Panc1 (cell line): Measurements from ENCODE around the gene NLGN2. TPM values are rescaled to one million over a fixed set of nuclear protein-coding genes. Genes with fewer than 3 reads are reported as not detected.

Experiments
- ATAC-seq: fragments of 200-7000 bp; cut with Tn5 transposase; 2 replicates; pipeline ENCODE4 v1.9.1; 2020; ENCODE audit warnings: mild to moderate bottlenecking, moderate library complexity
- BruUV-seq: library from RNA; stranded (reverse); fragments of 400-500 nt; replicated peaks from 2 replicates; lab custom pipeline; 2021; lab: Mats Ljungman, UMichigan
- CTCF ChIA-PET: fragments of 300-600 bp; sonication (Branson Sonifier 250); formaldehyde crosslinking; loops from one replicate; lab custom pipeline; 2022; ENCODE audit warnings: antibody characterized with exemption; lab: Charles Lee
- POLR2A ChIA-PET: fragments of 300-600 bp; sonication (Branson Sonifier 250); formaldehyde crosslinking; loops from one replicate; lab custom pipeline; 2022; ENCODE audit warnings: antibody characterized with exemption; lab: Charles Lee
- DNase-seq: peaks from one replicate; pipeline ENCODE4 v3.0.0-alpha.2; 2010; ENCODE audit warnings: low read depth, low spot score
- H3K27ac ChIP-seq: 2 replicates; pipeline ENCODE4 v1.5.1; 2011; ENCODE audit warnings: mild to moderate bottlenecking, low read length, inconsistent platforms
- H3K27me3 ChIP-seq: fragments of 200-500 bp; sonication (Bioruptor generic); 2 replicates; pipeline ENCODE4 v1.6.0; 2014; ENCODE audit warnings: low read length, inconsistent platforms; ENCODE audit not compliant: control insufficient read depth, insufficient read depth
- H3K36me3 ChIP-seq: fragments of 200-500 bp; sonication (Bioruptor generic); 2 replicates; pipeline ENCODE4 v1.5.1; 2014; ENCODE audit warnings: inconsistent platforms, mild to moderate bottlenecking, low read length, moderate library complexity; ENCODE audit not compliant: control insufficient read depth, insufficient read depth
- H3K4me1 ChIP-seq: 2 replicates; pipeline ENCODE4 v1.5.1; 2011; ENCODE audit warnings: inconsistent platforms, mild to moderate bottlenecking, low read length, moderate library complexity; ENCODE audit not compliant: control insufficient read depth, insufficient read depth
- H3K4me3 ChIP-seq, 2 experiments: 2 replicates each; pipeline ENCODE4 v1.5.1; 2011 to 2012; ENCODE audit warnings: low read depth in 2 of 2, low read length in 2 of 2, mild to moderate bottlenecking in 2 of 2, inconsistent platforms in 1 of 2, moderate library complexity in 1 of 2
- H3K9me3 ChIP-seq: fragments of 200-500 bp; sonication (Bioruptor generic); 2 replicates; pipeline ENCODE4 v1.5.1; 2014; ENCODE audit warnings: low read depth, mild to moderate bottlenecking, inconsistent platforms, low read length, moderate library complexity; ENCODE audit not compliant: control insufficient read depth, insufficient read depth
- CTCF ChIP-seq: fragments of 450-650 bp; IDR thresholded peaks from 2 replicates; pipeline ENCODE4 v1.5.1; 2017; ENCODE audit warnings: mild to moderate bottlenecking
- POLR2AphosphoS5 ChIP-seq: IDR thresholded peaks from 2 replicates; pipeline ENCODE4 v1.6.1; 2012; ENCODE audit warnings: mild to moderate bottlenecking, low read depth, low read length, moderate library complexity
- SIN3A ChIP-seq: IDR thresholded peaks from 2 replicates; pipeline ENCODE4 v1.6.1; 2012; ENCODE audit warnings: low read depth, mild to moderate bottlenecking, low read length, moderate library complexity, borderline replicate concordance; ENCODE audit not compliant: insufficient read depth
- TCF7L2 ChIP-seq: IDR thresholded peaks from 2 replicates; pipeline ENCODE4 v1.6.1; 2011; ENCODE audit warnings: mild to moderate bottlenecking, low read depth, low read length, inconsistent platforms
- in situ Hi-C: cut with HindIII; loops from 2 replicates; pipeline ENCODE4 v1.10.0; 2016; ENCODE audit warnings: low sequenced_read_pairs, low pct_unique_long_range_greater_than_20kb
- intact Hi-C: fragments of 100-400 bp; cut with micrococcal nuclease; formaldehyde crosslinking; loops from one replicate; pipeline ENCODE4 v1.10.0; 2022; ENCODE audit not compliant: unreplicated experiment
- total RNA-seq: library from RNA; stranded (reverse); gene quantifications from one replicate; pipeline ENCODE4 v1.2.1, GENCODE V29; 2021; ENCODE audit not compliant: unreplicated experiment
- TF ChIP-seq, protein P1 (sequence below), 2 experiments: IDR thresholded peaks; 2 replicates each; pipeline ENCODE4 v1.6.1; 2011 to 2012; ENCODE audit warnings: low read depth in 2 of 2, control low read depth in 1 of 2, low read length in 1 of 2, mild to moderate bottlenecking in 1 of 2, moderate library complexity in 1 of 2; ENCODE audit not compliant: insufficient read depth in 1 of 2

The NLGN2 gene
- total RNA-seq, 1 experiment from 2014 or later, result 33.6 TPM

- ChIA-PET CTCF (no interaction called here), POLR2A (no interaction called here)
- Histone ChIP-seq H3K9me3 (no peaks in the 10 kb centered on the region), H3K4me1 (no peaks in the 10 kb centered on the region), H3K27ac (peak overlapping the region; percentile 73; the same call in 1 of the 2 replicates), H3K27me3 (no peaks in the 10 kb centered on the region), H3K36me3 (no peaks in the 10 kb centered on the region), H3K4me3 (peak overlapping the region; percentile 71 to 82)
- BruUV-seq, result no TSS peak
- intact Hi-C loops, result no loop called here
- TF ChIP-seq, protein P1, sequence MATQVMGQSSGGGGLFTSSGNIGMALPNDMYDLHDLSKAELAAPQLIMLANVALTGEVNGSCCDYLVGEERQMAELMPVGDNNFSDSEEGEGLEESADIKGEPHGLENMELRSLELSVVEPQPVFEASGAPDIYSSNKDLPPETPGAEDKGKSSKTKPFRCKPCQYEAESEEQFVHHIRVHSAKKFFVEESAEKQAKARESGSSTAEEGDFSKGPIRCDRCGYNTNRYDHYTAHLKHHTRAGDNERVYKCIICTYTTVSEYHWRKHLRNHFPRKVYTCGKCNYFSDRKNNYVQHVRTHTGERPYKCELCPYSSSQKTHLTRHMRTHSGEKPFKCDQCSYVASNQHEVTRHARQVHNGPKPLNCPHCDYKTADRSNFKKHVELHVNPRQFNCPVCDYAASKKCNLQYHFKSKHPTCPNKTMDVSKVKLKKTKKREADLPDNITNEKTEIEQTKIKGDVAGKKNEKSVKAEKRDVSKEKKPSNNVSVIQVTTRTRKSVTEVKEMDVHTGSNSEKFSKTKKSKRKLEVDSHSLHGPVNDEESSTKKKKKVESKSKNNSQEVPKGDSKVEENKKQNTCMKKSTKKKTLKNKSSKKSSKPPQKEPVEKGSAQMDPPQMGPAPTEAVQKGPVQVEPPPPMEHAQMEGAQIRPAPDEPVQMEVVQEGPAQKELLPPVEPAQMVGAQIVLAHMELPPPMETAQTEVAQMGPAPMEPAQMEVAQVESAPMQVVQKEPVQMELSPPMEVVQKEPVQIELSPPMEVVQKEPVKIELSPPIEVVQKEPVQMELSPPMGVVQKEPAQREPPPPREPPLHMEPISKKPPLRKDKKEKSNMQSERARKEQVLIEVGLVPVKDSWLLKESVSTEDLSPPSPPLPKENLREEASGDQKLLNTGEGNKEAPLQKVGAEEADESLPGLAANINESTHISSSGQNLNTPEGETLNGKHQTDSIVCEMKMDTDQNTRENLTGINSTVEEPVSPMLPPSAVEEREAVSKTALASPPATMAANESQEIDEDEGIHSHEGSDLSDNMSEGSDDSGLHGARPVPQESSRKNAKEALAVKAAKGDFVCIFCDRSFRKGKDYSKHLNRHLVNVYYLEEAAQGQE (IDR thresholded peaks at IDR 0.05; ENCODE audit: insufficient read depth in 1 of 2, low read depth in 2 of 2, low read length in 1 of 2), result no peak
- TF ChIP-seq CTCF (no peak), SIN3A (no peak), POLR2AphosphoS5 (no peak), TCF7L2 (no peak)
- in situ Hi-C loops, result no loop called here
- no peak for DNase-seq
- ATAC-seq, result no peak
Observed at GRCh38 chr17:7392696-7393612, 14.7 kb upstream of the NLGN2 start.

DNA sequence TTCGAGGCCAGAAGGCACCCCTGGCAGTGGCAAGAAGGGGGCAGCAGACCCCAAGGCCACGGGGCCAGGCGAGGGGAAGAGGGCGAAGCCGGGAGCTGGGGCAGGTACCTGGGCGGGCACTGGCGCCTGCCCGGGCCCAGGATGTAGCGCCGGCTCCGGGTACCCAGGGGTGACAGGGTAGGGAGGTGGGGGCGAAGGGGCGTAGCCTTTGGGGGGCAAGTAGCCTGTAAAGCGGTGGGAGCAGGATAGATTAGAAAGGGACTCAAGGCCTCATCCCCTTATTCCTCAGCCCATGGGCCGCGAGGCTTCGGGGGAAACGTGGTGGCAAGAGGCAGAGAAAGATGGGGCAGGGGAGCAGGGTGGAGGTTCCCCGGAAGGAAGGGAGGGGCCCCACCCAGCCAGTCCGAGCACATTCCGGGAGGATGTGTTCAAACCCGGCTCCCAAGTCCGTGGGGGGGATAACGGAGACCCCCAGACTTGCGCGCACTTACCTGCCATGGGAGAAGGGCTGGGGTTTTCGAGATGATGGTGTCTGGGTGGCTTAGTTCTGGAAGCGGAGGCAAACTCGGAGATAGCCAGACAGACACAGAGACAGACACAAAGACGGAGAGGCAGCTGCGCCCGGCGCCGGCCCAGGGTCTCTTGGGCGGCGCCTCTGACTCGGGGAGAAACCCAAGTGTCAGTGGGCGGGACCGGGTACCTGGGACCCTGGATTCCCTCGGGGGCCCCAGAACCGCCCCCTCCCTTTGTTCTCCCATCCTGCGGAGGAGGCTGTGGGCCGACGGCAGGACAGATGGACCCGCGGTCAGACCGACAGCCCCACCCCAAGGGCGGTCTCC, 13.8 kb upstream of the NLGN2 start:
- CTCF ChIA-PET, result interaction anchor here (0.7 kb wide), 1 partner anchor 38 kb away, joined by 4 read pairs; no protein-coding TSS in a partner anchor
- no peak for TF ChIP-seq POLR2AphosphoS5
- 0 out of 2 replicates have a peak, but pooled peaks have one; percentile 49 for TF ChIP-seq SIN3A
- no TSS peak for BruUV-seq

More for the DNA sequence above, 13.8 kb upstream of the NLGN2 start:
- ATAC-seq (peak; percentile 52), DNase-seq (no peak)
- Histone ChIP-seq H3K9me3 (no peaks in the 10 kb centered on the region), H3K27ac (peak overlapping the region; percentile 73), H3K27me3 (no peaks in the 10 kb centered on the region), H3K4me3 (peak overlapping the region; percentile 71 to 82), H3K4me1 (no peaks in the 10 kb centered on the region), H3K36me3 (no peaks in the 10 kb centered on the region)
- in situ Hi-C loops (no loop called here), intact Hi-C loops (no loop called here)
- POLR2A ChIA-PET, result interaction anchor here (0.6 kb wide), 2 partner anchors 12 to 42 kb away, joined by 3 read pairs; partner anchors contain the start of gene TMEM102
